Caco-2 (cell line): Measurements from ENCODE around the gene PARD3B. TPM values are rescaled to one million over a fixed set of nuclear protein-coding genes. Genes with fewer than 3 reads are reported as not detected.

Experiments used
- BruUV-seq: library from RNA; stranded (reverse); fragments of 400-500 nt; replicated peaks from 2 replicates; lab custom pipeline; 2021; lab: Mats Ljungman, UMichigan
- CTCF ChIA-PET: fragments of 300-600 bp; sonication (Branson Sonifier 250); formaldehyde crosslinking; loops from one replicate; lab custom pipeline; 2022; ENCODE audit warnings: antibody characterized with exemption; lab: Charles Lee
- POLR2A ChIA-PET: fragments of 300-600 bp; sonication (Branson Sonifier 250); formaldehyde crosslinking; loops from one replicate; lab custom pipeline; 2022; ENCODE audit warnings: antibody characterized with exemption; lab: Charles Lee
- DNase-seq, 2 experiments: peaks; one replicate each; pipeline versions ENCODE4 v3.0.0 to v3.0.0-alpha.2; 2020 to 2022
- H3K27me3 ChIP-seq: replicated peaks from 2 replicates; pipeline ENCODE4 v1.6.0; 2011; ENCODE audit warnings: low read length; ENCODE audit not compliant: control insufficient read depth, insufficient read depth
- H3K36me3 ChIP-seq: 2 replicates; pipeline ENCODE4 v1.5.1; 2011; ENCODE audit warnings: low read length; ENCODE audit not compliant: control insufficient read depth, insufficient read depth
- H3K4me1 ChIP-seq: fragments of 250-450 bp; sonication (Bioruptor Pico); 2 replicates; pipeline ENCODE4 v1.5.1; 2020; ENCODE audit warnings: mild to moderate bottlenecking
- H3K4me3 ChIP-seq: 2 replicates; pipeline ENCODE4 v1.5.1; 2011; ENCODE audit warnings: low read depth, mild to moderate bottlenecking, control low read depth, low read length
- H3K9me3 ChIP-seq: fragments of 250-450 bp; sonication (Bioruptor Pico); 2 replicates; pipeline ENCODE4 v1.5.1; 2020; ENCODE audit warnings: mild to moderate bottlenecking, moderate library complexity
- H3K27ac Mint-ChIP-seq: one replicate; pipeline ENCODE4 v1.8.0; 2022; ENCODE audit warnings: mixed read lengths; ENCODE audit not compliant: unreplicated experiment
- H3K27me3 Mint-ChIP-seq: one replicate; pipeline ENCODE4 v1.8.0; 2022; ENCODE audit warnings: mixed read lengths; ENCODE audit not compliant: insufficient read depth, unreplicated experiment
- H3K36me3 Mint-ChIP-seq: one replicate; pipeline ENCODE4 v1.8.0; 2022; ENCODE audit warnings: mild to moderate bottlenecking, mixed read lengths; ENCODE audit not compliant: insufficient read depth, unreplicated experiment
- H3K4me1 Mint-ChIP-seq: one replicate; pipeline ENCODE4 v1.8.0; 2022; ENCODE audit warnings: low read depth, mixed read lengths; ENCODE audit not compliant: unreplicated experiment
- H3K4me3 Mint-ChIP-seq: one replicate; pipeline ENCODE4 v1.8.0; 2022; ENCODE audit warnings: mild to moderate bottlenecking, moderate library complexity, mixed read lengths; ENCODE audit not compliant: unreplicated experiment
- H3K9me3 Mint-ChIP-seq: one replicate; pipeline ENCODE4 v1.8.0; 2022; ENCODE audit warnings: mixed read lengths; ENCODE audit not compliant: unreplicated experiment
- CTCF ChIP-seq, 2 experiments: fragments of 200-600 bp in 1 of 2; IDR thresholded peaks; 1 replicate in 1 of 2; 2 replicates in 1 of 2; pipeline versions ENCODE4 v1.5.1 to v1.8.0; 2011 to 2022; ENCODE audit warnings: antibody characterized with exemption in 1 of 2, control low read depth in 1 of 2, inconsistent platforms in 1 of 2, low read depth in 1 of 2, low read length in 1 of 2, mild to moderate bottlenecking in 1 of 2, moderate library complexity in 1 of 2; ENCODE audit not compliant: insufficient read depth in 1 of 2, severe bottlenecking in 1 of 2, unreplicated experiment in 1 of 2
- intact Hi-C: fragments of 100-400 bp; cut with micrococcal nuclease; formaldehyde crosslinking; loops from one replicate; pipeline ENCODE4 v1.10.0; 2022; ENCODE audit not compliant: unreplicated experiment
- total RNA-seq: library from RNA; stranded (reverse); gene quantifications from 2 replicates; pipeline ENCODE4 v1.2.3, GENCODE V29; 2022

PARD3B gene
- total RNA-seq, 1 experiment from 2014 or later, result 68.9 TPM

DNA sequence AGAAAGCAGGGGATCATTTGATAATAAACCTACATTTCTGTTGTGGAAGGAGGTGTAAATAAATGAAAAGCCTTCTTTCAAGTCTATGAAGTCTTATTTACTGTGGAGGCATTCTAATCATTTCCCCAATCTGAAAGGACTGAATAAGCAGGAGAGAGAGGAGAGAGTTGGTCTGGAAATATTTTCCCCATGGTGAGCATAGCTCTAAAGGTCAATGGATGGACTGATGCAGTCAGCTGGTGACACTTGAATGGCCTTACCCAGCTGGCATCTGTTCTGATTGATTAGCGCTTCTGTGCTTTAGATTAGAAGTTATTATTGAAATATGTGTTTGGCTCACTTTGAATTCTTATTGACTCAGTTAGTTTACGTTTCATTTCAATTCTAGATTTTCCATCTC, 122.7 kb downstream of the PARD3B start:
- Mint-ChIP-seq H3K9me3 (no peaks in the 10 kb centered on the region), H3K27me3 (no peaks in the 10 kb centered on the region), H3K4me1 (peaks cover 48% of the 10 kb centered on the region), H3K36me3 (peaks cover 21% of the 10 kb centered on the region), H3K27ac (no peak overlapping the region), H3K4me3 (no peak overlapping the region)
- H3K9me3 ChIP-seq, result no peaks in the 10 kb centered on the region
- peaks cover 100% of the 10 kb centered on the region for H3K4me1 ChIP-seq
- CTCF ChIA-PET, result no interaction called here
- no peaks in the 10 kb centered on the region for H3K27me3 ChIP-seq
- intact Hi-C loops, result no loop called here
- no peak for DNase-seq
- TF ChIP-seq CTCF (IDR thresholded peaks at IDR 0.05; ENCODE audit: insufficient read depth in 1 of 2, low read depth in 1 of 2, low read length in 1 of 2, severe bottlenecking in 1 of 2, unreplicated experiment in 1 of 2), result no peak
- POLR2A ChIA-PET, result no interaction called here
- no TSS peak for BruUV-seq
- H3K4me3 ChIP-seq, result no peak overlapping the region
- no peaks in the 10 kb centered on the region; the same call in 1 of the 2 replicates for H3K36me3 ChIP-seq

- Mint-ChIP-seq H3K9me3 (no peaks in the 10 kb centered on the region), H3K27ac (peak overlapping the region; percentile 66)
These were observed 124.1 kb downstream of the PARD3B start for GRCh38 chr2:204669382-204669781.

DNA sequence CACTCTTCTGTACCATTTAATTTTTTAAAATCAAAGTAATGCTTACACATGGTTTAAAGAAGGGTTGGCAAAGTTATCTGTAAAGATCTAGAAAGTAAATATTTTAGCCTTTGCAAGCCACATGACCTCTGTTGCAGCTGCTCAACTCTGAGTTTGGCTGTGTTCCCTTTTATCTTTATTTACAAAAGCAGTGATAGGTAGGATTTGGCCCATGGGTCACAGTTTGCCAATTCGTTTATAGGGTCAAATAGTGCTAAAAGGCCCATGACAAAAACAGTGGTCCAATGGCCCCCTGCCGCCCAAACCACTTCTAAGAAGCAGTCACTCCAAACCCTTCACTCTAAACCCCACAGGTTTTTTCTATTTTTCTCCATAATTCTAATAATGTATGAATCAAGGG, 124.8 kb downstream of the PARD3B start:
- CTCF ChIA-PET, result no interaction called here
- Mint-ChIP-seq H3K27me3 (no peaks in the 10 kb centered on the region), H3K4me1 (peaks cover 49% of the 10 kb centered on the region), H3K27ac (no peak overlapping the region), H3K4me3 (no peak overlapping the region), H3K36me3 (peaks cover 24% of the 10 kb centered on the region), H3K9me3 (no peaks in the 10 kb centered on the region)
- no peaks in the 10 kb centered on the region; the same call in 1 of the 2 replicates for H3K36me3 ChIP-seq
- peak; percentile 63 to 72 for DNase-seq
- no TSS peak for BruUV-seq
- intact Hi-C loops, result loop anchor here (1.0 to 5.0 kb wide), 3 partner anchors 59 to 343 kb away; partner anchors contain the start of gene PARD3B
- POLR2A ChIA-PET, result no interaction called here
- TF ChIP-seq CTCF (IDR thresholded peaks at IDR 0.05; ENCODE audit: insufficient read depth in 1 of 2, low read depth in 1 of 2, low read length in 1 of 2, severe bottlenecking in 1 of 2, unreplicated experiment in 1 of 2), result no peak
- H3K4me3 ChIP-seq, result no peak overlapping the region
- H3K9me3 ChIP-seq, result no peaks in the 10 kb centered on the region
- peaks cover 81% of the 10 kb centered on the region for H3K4me1 ChIP-seq
- H3K27me3 ChIP-seq, result no peaks in the 10 kb centered on the region

More at GRCh38 chr2:204669382-204669781, 124.1 kb downstream of the PARD3B start:
- intact Hi-C loops, result no loop called here
- H3K36me3 ChIP-seq, result no peaks in the 10 kb centered on the region; the same call in 1 of the 2 replicates
- Mint-ChIP-seq H3K4me1 (peaks cover 53% of the 10 kb centered on the region), H3K27me3 (no peaks in the 10 kb centered on the region), H3K36me3 (peaks cover 30% of the 10 kb centered on the region), H3K4me3 (peak overlapping the region; percentile 40)
- no peaks in the 10 kb centered on the region for H3K9me3 ChIP-seq
- H3K4me1 ChIP-seq, result peaks cover 89% of the 10 kb centered on the region
- no peak for TF ChIP-seq CTCF (IDR thresholded peaks at IDR 0.05; ENCODE audit: insufficient read depth in 1 of 2, low read depth in 1 of 2, low read length in 1 of 2, severe bottlenecking in 1 of 2, unreplicated experiment in 1 of 2)
- ChIA-PET POLR2A (no interaction called here), CTCF (no interaction called here)
- no TSS peak for BruUV-seq
- no peaks in the 10 kb centered on the region for H3K27me3 ChIP-seq
- DNase-seq, result no peak
- no peak overlapping the region for H3K4me3 ChIP-seq
